Gastroesophageal sphincter (tissue), 3 donors: ENCODE measurements around the gene SLC38A9.

Experiments used
- CTCF ChIP-seq, 4 experiments: fragments of 200-600 bp in 2 of 4; fragments of 450-650 bp in 2 of 4; sonication (generic) in 1 of 4; IDR thresholded peaks; one replicate each; pipeline ENCODE4 v1.5.1; 2017 to 2019; ENCODE audit warnings: antibody characterized with exemption in 4 of 4, mild to moderate bottlenecking in 2 of 4, moderate library complexity in 2 of 4
- EP300 ChIP-seq: sonication (generic); formaldehyde crosslinking; IDR thresholded peaks from one replicate; pipeline ENCODE4 v1.6.1; 2017; ENCODE audit warnings: antibody characterized with exemption, mild to moderate bottlenecking
- POLR2A ChIP-seq, 2 donors: fragments of 450-650 bp; IDR thresholded peaks; one replicate each; pipeline ENCODE4 v1.6.1; 2017; ENCODE audit warnings: antibody characterized with exemption in 2 of 2, mild to moderate bottlenecking in 2 of 2, moderate library complexity in 1 of 2

GRCh38 chr5:55674340-55674739 is 37.8 kb downstream of the SLC38A9 start:
- TF ChIP-seq EP300 (no peak), CTCF (IDR thresholded peaks at IDR 0.05) (no peak), POLR2A (IDR thresholded peaks at IDR 0.05) (no peak)
